AG04450 (cell line): ENCODE results near the gene HPX. TPM values are rescaled to one million over a fixed set of nuclear protein-coding genes. Genes with fewer than 3 reads are reported as not detected.

Experiments used
- CTCF ChIA-PET: fragments of 300-600, 350-600 bp; formaldehyde crosslinking; extraction: SDS; loops from one replicate; lab custom pipeline; 2022; ENCODE audit warnings: antibody characterized with exemption, inconsistent platforms; lab: Charles Lee
- POLR2A ChIA-PET: fragments of 350-600 bp; formaldehyde crosslinking; extraction: SDS; loops from one replicate; lab custom pipeline; 2021; ENCODE audit warnings: antibody characterized with exemption, inconsistent platforms; lab: Yijun Ruan, JAX
- DNase-seq: peaks from one replicate; pipeline ENCODE4 v3.0.0-alpha.2; 2011; ENCODE audit warnings: low read depth, low spot score
- H3K27ac ChIP-seq: one replicate; pipeline ENCODE4 v1.5.1; 2012; ENCODE audit warnings: low read depth, low read length, control low read depth
- H3K27me3 ChIP-seq: one replicate; pipeline ENCODE4 v1.6.0; 2012; ENCODE audit warnings: low read length; ENCODE audit not compliant: control insufficient read depth, insufficient read depth
- H3K4me3 ChIP-seq: 2 replicates; pipeline ENCODE4 v1.5.1; 2011; ENCODE audit warnings: mild to moderate bottlenecking, low read depth, low read length, control low read depth
- H3K9me3 ChIP-seq: 2 replicates; pipeline ENCODE4 v1.5.1; 2012; ENCODE audit warnings: low read length; ENCODE audit not compliant: control insufficient read depth, insufficient read depth
- polyA plus RNA-seq: library from polyadenylated mRNA; depleted of rRNA; stranded (reverse); fragments of >200 nt; gene quantifications from 2 replicates; pipeline ENCODE4 v1.2.3, GENCODE V29; 2011
- TF ChIP-seq, protein P1 (sequence below): IDR thresholded peaks from 2 replicates; pipeline ENCODE4 v1.5.1; 2011; ENCODE audit warnings: low read depth, low read length, control low read depth, inconsistent platforms

Gene HPX
- polyA plus RNA-seq, 1 experiment: 0.32 TPM

GRCh38 chr11:6453152-6453551 is 12.4 kb upstream of the HPX start:
- Histone ChIP-seq H3K9me3 (no peaks in the 10 kb centered on the region; the same call in 1 of the 2 replicates), H3K27me3 (no peaks in the 10 kb centered on the region), H3K4me3 (no peak overlapping the region), H3K27ac (no peak overlapping the region)
- ChIA-PET CTCF (interaction anchor here (0.9 to 4.2 kb wide), 4 partner anchors 10 to 90 kb away, joined by 3 to 26 read pairs (median 7); no protein-coding TSS in a partner anchor), POLR2A (no interaction called here)
- TF ChIP-seq, protein P1, sequence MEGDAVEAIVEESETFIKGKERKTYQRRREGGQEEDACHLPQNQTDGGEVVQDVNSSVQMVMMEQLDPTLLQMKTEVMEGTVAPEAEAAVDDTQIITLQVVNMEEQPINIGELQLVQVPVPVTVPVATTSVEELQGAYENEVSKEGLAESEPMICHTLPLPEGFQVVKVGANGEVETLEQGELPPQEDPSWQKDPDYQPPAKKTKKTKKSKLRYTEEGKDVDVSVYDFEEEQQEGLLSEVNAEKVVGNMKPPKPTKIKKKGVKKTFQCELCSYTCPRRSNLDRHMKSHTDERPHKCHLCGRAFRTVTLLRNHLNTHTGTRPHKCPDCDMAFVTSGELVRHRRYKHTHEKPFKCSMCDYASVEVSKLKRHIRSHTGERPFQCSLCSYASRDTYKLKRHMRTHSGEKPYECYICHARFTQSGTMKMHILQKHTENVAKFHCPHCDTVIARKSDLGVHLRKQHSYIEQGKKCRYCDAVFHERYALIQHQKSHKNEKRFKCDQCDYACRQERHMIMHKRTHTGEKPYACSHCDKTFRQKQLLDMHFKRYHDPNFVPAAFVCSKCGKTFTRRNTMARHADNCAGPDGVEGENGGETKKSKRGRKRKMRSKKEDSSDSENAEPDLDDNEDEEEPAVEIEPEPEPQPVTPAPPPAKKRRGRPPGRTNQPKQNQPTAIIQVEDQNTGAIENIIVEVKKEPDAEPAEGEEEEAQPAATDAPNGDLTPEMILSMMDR: no peak
- no peak for DNase-seq

DNA sequence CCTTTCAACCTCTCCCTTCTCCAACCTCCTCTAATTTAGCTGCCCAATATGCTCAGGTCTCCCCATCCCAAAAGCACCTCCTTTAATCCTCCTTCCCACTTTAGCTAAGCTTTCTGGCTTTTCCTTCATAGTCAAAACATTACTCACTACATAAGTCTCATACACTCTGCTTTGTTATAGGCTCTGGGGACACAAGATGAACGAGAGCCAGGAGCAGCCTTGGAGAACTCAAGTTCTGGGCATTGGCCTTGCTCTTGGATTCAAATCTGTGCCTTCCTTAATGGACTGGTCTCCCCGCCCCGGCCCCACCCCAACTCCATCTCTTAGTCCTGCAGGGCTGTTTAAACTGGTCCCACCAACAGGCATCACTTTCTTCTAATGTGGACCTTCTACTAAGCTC is 11.4 kb upstream of the HPX start:
- H3K27ac ChIP-seq: no peak overlapping the region

DNA sequence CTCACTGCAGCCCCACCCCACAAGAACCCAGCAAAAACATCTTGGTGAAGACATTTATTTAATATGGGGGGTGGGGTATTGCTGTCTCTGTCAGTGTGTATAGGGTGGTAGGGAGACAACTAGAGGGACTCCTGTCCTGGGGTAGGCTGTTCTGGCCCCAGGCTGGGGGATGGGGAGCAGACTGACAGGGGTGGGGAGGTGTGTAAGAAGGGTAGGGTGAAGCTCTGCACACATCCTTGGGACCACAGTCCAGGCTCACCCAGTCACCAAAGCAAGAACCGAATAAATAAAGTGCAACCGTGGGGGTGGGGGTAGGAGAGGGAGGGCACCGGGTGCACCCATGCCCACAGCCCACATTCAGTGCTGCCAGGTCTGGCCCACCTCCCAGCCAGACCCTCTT is 7.8 kb upstream of the HPX start:
- Histone ChIP-seq H3K9me3 (no peaks in the 10 kb centered on the region), H3K27ac (no peak overlapping the region), H3K27me3 (no peaks in the 10 kb centered on the region), H3K4me3 (no peak overlapping the region)
- TF ChIP-seq, protein P1: no peak
- CTCF ChIA-PET: interaction anchor here (2.9 to 15.7 kb wide), 2 partner anchors 10 to 68 kb away, joined by 14 to 604 read pairs; no protein-coding TSS in a partner anchor
- DNase-seq: no peak
- POLR2A ChIA-PET: interaction anchor here (0.5 kb wide), 1 partner anchor 183 kb away, joined by 3 read pairs; no protein-coding TSS in a partner anchor

More for the DNA sequence above, 11.4 kb upstream of the HPX start:
- no peaks in the 10 kb centered on the region for H3K27me3 ChIP-seq
- ChIA-PET CTCF (interaction anchor here (0.6 to 4.2 kb wide), 5 partner anchors 9 to 89 kb away, joined by 3 to 26 read pairs (median 8); no protein-coding TSS in a partner anchor), POLR2A (no interaction called here)
- no peaks in the 10 kb centered on the region; the same call in 1 of the 2 replicates for H3K9me3 ChIP-seq
- no peak for DNase-seq
- no peak overlapping the region for H3K4me3 ChIP-seq
- TF ChIP-seq, protein P1: no peak

DNA sequence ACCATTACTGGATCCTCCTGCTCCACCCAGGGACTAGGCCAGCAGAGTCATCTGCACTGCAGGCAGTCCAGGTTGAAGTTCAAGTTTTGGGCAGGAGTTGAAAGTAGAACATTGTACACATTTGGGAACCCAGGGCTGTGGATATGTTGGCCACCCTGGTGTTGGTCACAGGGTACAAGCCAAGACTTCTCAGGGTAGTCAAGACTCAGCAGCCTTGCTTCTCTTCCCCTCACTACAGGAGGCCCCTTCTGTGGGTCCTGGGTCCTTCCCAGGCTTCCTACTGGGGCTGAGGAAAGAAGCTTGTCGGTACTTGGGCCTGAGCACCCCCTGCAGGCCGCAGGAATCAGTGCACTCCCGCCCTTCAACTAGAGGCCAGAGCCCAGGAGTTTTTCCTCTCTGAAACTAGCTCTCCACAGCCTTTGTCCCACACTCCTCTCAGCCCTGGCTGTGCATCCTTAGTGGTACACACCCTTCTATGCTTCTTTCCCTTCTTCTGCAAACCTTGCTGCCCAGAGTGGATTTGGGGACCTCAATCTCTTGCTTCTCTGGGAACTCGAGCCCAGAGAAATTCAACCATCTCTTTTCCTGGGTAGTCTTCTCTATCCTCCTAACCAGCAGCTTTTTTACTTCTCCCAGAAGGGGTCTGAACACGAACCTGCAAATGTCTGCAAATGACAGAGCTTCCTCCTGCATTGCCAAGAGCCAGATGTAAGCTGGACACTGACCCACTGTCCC is 2.6 kb upstream of the HPX start:
- no peak overlapping the region for H3K4me3 ChIP-seq
- ChIA-PET CTCF (interaction anchor here (0.6 to 15.7 kb wide), 37 partner anchors 10 to 802 kb away, joined by 3 to 604 read pairs (median 4); partner anchors contain the start of genes MRPL17, SMPD1 and TRIM3), POLR2A (interaction anchor here (0.7 to 1.0 kb wide), 2 partner anchors 61 to 64 kb away, joined by 3 to 4 read pairs; no protein-coding TSS in a partner anchor)
- no peak for DNase-seq
- TF ChIP-seq, protein P1: peak; percentile 89
- no peaks in the 10 kb centered on the region for H3K9me3 ChIP-seq
- no peaks in the 10 kb centered on the region for H3K27me3 ChIP-seq
- no peak overlapping the region for H3K27ac ChIP-seq

DNA sequence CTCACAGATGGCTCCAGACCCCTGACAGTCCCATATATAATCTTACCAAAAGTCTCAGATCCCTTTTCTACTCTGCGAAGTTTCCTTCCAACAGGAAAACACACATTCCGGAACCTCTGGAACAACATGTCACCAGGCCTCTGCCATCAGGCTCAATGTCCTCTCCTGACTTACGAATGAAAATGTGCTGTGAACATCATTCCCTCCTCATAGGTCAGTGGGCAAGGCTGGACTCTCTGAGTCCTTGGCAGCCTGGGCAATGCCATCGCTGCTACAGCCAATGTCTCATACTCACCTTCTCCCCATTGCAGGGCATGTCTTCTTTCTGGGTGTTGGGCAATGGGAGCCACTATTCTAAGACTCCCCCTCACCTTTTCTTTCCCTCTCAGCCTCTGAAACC is 1.7 kb upstream of the HPX start:
- ChIA-PET POLR2A (no interaction called here), CTCF (interaction anchor here (1.1 to 15.7 kb wide), 14 partner anchors 11 to 154 kb away, joined by 3 to 604 read pairs (median 16); no protein-coding TSS in a partner anchor)
- Histone ChIP-seq H3K27ac (no peak overlapping the region), H3K4me3 (no peak overlapping the region), H3K9me3 (no peaks in the 10 kb centered on the region), H3K27me3 (no peaks in the 10 kb centered on the region)
- TF ChIP-seq, protein P1: no peak
- no peak for DNase-seq
